AG09309 (cell line): ENCODE data around the gene KCNH8.

Experiments
- DNase-seq: peaks from one replicate; pipeline ENCODE4 v3.0.0-alpha.2; 2010; ENCODE audit warnings: low read depth
- H3K4me3 ChIP-seq: 2 replicates; pipeline ENCODE4 v1.5.1; 2011; ENCODE audit warnings: mild to moderate bottlenecking, low read depth, low read length, moderate library complexity; ENCODE audit not compliant: control insufficient read depth
- CTCF ChIP-seq: IDR thresholded peaks from 2 replicates; pipeline ENCODE4 v1.5.1; 2011; ENCODE audit warnings: mild to moderate bottlenecking, low read depth, low read length, inconsistent platforms; ENCODE audit not compliant: insufficient read depth, control insufficient read depth; ENCODE audit errors: missing control alignments

KCNH8 gene

GRCh38 chr3:19248143-19248542, 99.8 kb downstream of the KCNH8 start:
- no peak overlapping the region for H3K4me3 ChIP-seq
- DNase-seq, result no peak
- TF ChIP-seq CTCF, result no peak

- no peak for DNase-seq
- no peak overlapping the region for H3K4me3 ChIP-seq
- TF ChIP-seq CTCF, result no peak
Observed at GRCh38 chr3:19248767-19249166, 100.5 kb downstream of the KCNH8 start.

GRCh38 chr3:19250959-19251610, 102.8 kb downstream of the KCNH8 start:
- no peak overlapping the region for H3K4me3 ChIP-seq
- DNase-seq, result no peak
- no peak for TF ChIP-seq CTCF

- no peak overlapping the region for H3K4me3 ChIP-seq
- DNase-seq, result no peak
- no peak for TF ChIP-seq CTCF
Observed at GRCh38 chr3:19254189-19254588, 105.9 kb downstream of the KCNH8 start.

GRCh38 chr3:19254784-19255338, 106.6 kb downstream of the KCNH8 start:
- DNase-seq, result no peak
- TF ChIP-seq CTCF, result no peak
- H3K4me3 ChIP-seq, result no peak overlapping the region

- DNase-seq, result no peak
- TF ChIP-seq CTCF, result no peak
Observed at GRCh38 chr3:19256313-19256712, 108.0 kb downstream of the KCNH8 start.

GRCh38 chr3:19263606-19264005, 115.3 kb downstream of the KCNH8 start:
- no peak for TF ChIP-seq CTCF
- no peak overlapping the region for H3K4me3 ChIP-seq
- no peak for DNase-seq

More at GRCh38 chr3:19256313-19256712, 108.0 kb downstream of the KCNH8 start:
- no peak overlapping the region for H3K4me3 ChIP-seq
